ENCODE results near the gene NPFF. TPM values are rescaled to one million over a fixed set of nuclear protein-coding genes. Genes with fewer than 3 reads are reported as not detected.

Gene NPFF
- total RNA-seq, 2 experiments from 2014 or later, result not detected

GRCh38 chr12:53510181-53510812, 3.0 kb upstream of the NPFF start:
- Histone ChIP-seq H3K27ac (ENCODE audit: low read depth in 1 of 2, low read length in 2 of 2) (no peak overlapping the region), H3K4me1 (ENCODE audit: insufficient read depth, low read length) (peaks cover 9% of the 10 kb centered on the region), H3K9me3 (ENCODE audit: control insufficient read depth in 1 of 2, insufficient read depth in 1 of 2, low read length in 2 of 2) (no peaks in the 10 kb centered on the region), H3K27me3 (ENCODE audit: control insufficient read depth in 1 of 2, insufficient read depth in 2 of 2, low read length in 2 of 2) (no peaks in the 10 kb centered on the region), H3K4me3 (ENCODE audit: low read length) (no peak overlapping the region), H3K36me3 (ENCODE audit: insufficient read depth, low read length) (peaks cover 60% of the 10 kb centered on the region)
- ChIA-PET CTCF (interaction anchor here (1.0 to 1.2 kb wide), 2 partner anchors 33 to 158 kb away, joined by 3 read pairs; no protein-coding TSS in a partner anchor), POLR2A (interaction anchor here (2.6 kb wide), 2 partner anchors 10 kb away, joined by 11 to 20 read pairs; partner anchors contain the start of genes MAP3K12 and TARBP2)
- no peaks in the 10 kb centered on the region for H3K27me3 Mint-ChIP-seq
- TF ChIP-seq CTCF (IDR thresholded peaks at IDR 0.05), result no peak
- peaks cover 53% of the 10 kb centered on the region for H3K36me3 Mint-ChIP-seq (ENCODE audit: low read depth)
- ATAC-seq (ENCODE audit: poor library complexity) (no peak), DNase-seq (no peak)
- no peaks in the 10 kb centered on the region for H3K9me3 Mint-ChIP-seq
- no peak overlapping the region for H3K4me3 Mint-ChIP-seq
- H3K27ac Mint-ChIP-seq, result no peak overlapping the region
- H3K4me1 Mint-ChIP-seq (ENCODE audit: low read depth), result peaks cover 6% of the 10 kb centered on the region
- intact Hi-C loops (cut with DNase I, micrococcal nuclease), result no loop called here

GRCh38 chr12:53508534-53509170, 1.4 kb upstream of the NPFF start:
- Mint-ChIP-seq H3K9me3 (no peaks in the 10 kb centered on the region), H3K4me1 (ENCODE audit: low read depth) (peaks cover 6% of the 10 kb centered on the region), H3K27ac (peak overlapping the region; percentile 52), H3K4me3 (no peak overlapping the region), H3K27me3 (no peaks in the 10 kb centered on the region), H3K36me3 (ENCODE audit: low read depth) (peaks cover 38% of the 10 kb centered on the region)
- POLR2A ChIA-PET, result interaction anchor here (0.6 to 2.6 kb wide), 13 partner anchors 9 to 188 kb away, joined by 3 to 20 read pairs (median 4); partner anchors contain the start of genes AAAS, ATP5MC2, MAP3K12 and SP1
- Histone ChIP-seq H3K4me1 (ENCODE audit: insufficient read depth, low read length) (peaks cover 9% of the 10 kb centered on the region), H3K9me3 (ENCODE audit: control insufficient read depth in 1 of 2, insufficient read depth in 1 of 2, low read length in 2 of 2) (no peaks in the 10 kb centered on the region), H3K27me3 (ENCODE audit: control insufficient read depth in 1 of 2, insufficient read depth in 2 of 2, low read length in 2 of 2) (no peaks in the 10 kb centered on the region), H3K4me3 (ENCODE audit: low read length) (no peak overlapping the region), H3K36me3 (ENCODE audit: insufficient read depth, low read length) (peaks cover 60% of the 10 kb centered on the region), H3K27ac (ENCODE audit: low read depth in 1 of 2, low read length in 2 of 2) (no peak overlapping the region)
- peak; percentile 87 for TF ChIP-seq CTCF (IDR thresholded peaks at IDR 0.05)
- DNase-seq (peak; percentile 69 to 88 (median 78)), ATAC-seq (ENCODE audit: poor library complexity) (peak; percentile 99)
- CTCF ChIA-PET, result interaction anchor here (0.6 to 2.3 kb wide), 32 partner anchors 8 to 302 kb away, joined by 3 to 20 read pairs (median 4); partner anchors contain the start of genes ATP5MC2 and PRR13
- intact Hi-C loops (cut with DNase I, micrococcal nuclease), result loop anchor here (1.0 to 5.0 kb wide), 7 partner anchors 56 to 349 kb away; partner anchors contain the start of gene PCBP2 (in 1 of the 2)

- DNase-seq, result no peak
- Mint-ChIP-seq H3K4me1 (ENCODE audit: low read depth) (peaks cover 6% of the 10 kb centered on the region), H3K4me3 (no peak overlapping the region), H3K36me3 (ENCODE audit: low read depth) (peaks cover 28% of the 10 kb centered on the region), H3K27me3 (no peaks in the 10 kb centered on the region), H3K9me3 (no peaks in the 10 kb centered on the region), H3K27ac (no peak overlapping the region)
- H3K4me1 ChIP-seq (ENCODE audit: insufficient read depth, low read length), result peaks cover 16% of the 10 kb centered on the region
- TF ChIP-seq CTCF (IDR thresholded peaks at IDR 0.05), result no peak
- no peaks in the 10 kb centered on the region for H3K27me3 ChIP-seq (ENCODE audit: control insufficient read depth in 1 of 2, insufficient read depth in 2 of 2, low read length in 2 of 2)
- peaks cover 49% of the 10 kb centered on the region for H3K36me3 ChIP-seq (ENCODE audit: insufficient read depth, low read length)
- no peak overlapping the region for H3K4me3 ChIP-seq (ENCODE audit: low read length)
- H3K27ac ChIP-seq (ENCODE audit: low read depth in 1 of 2, low read length in 2 of 2), result no peak overlapping the region
- ChIA-PET CTCF (interaction anchor here (2.3 kb wide), 1 partner anchor 156 kb away, joined by 20 read pairs; no protein-coding TSS in a partner anchor), POLR2A (interaction anchor here (1.9 kb wide), 1 partner anchor 24 kb away, joined by 4 read pairs; no protein-coding TSS in a partner anchor)
- H3K9me3 ChIP-seq (ENCODE audit: control insufficient read depth in 1 of 2, insufficient read depth in 1 of 2, low read length in 2 of 2), result no peaks in the 10 kb centered on the region
- ATAC-seq (ENCODE audit: poor library complexity), result no peak
- intact Hi-C loops (cut with DNase I, micrococcal nuclease), result loop anchor here in 1 of 2 experiments (5.0 kb wide), 1 partner anchor 180 kb away; no protein-coding TSS in a partner anchor
Observed at GRCh38 chr12:53507603-53507885, 260 bp upstream of the NPFF start.

All from CD4-positive, alpha-beta T cell (primary cell).